Measurements from ENCODE around the gene CDK14. TPM values are rescaled to one million over a fixed set of nuclear protein-coding genes. Genes with fewer than 3 reads are reported as not detected.

The CDK14 gene
- total and polyA plus RNA-seq, 2 of the 8 experiments (the other 6 are each of a cell fraction or from before 2014, with no cell fraction given), result 5.5 to 47.3 TPM

DNA sequence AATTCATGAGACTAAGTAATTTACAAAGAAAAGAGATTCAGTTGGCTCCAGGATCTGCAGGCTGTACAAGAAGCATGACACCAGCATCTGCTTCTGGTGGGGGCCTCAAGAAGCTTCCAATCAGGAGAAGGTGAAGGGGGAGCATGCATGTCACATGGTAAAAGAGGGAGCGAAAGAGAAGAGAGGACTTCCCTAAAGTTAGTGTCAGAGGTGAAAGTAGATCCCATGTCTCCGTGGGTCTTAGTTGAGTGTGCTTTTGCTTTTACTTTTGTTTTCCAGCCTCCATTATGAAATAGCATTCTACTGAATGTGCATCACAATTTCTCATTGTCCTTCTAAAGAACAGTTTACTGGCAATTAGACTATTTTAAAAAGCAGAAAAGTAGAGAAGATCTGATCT, 454.6 kb downstream of the CDK14 start:
- POLR2A ChIA-PET (ENCODE audit: partially characterized antibody), result no interaction called here
- Histone ChIP-seq H3K56ac (replicated peaks; ENCODE audit: insufficient read length, low read depth, low read length) (no peak overlapping the region), H3K27ac (ENCODE audit: low read depth, low read length) (no peak overlapping the region), H2BK5ac (ENCODE audit: low read depth, low read length) (no peak overlapping the region), H2BK12ac (ENCODE audit: low read depth, low read length) (no peak overlapping the region), H3K14ac (ENCODE audit: insufficient read length) (no peak overlapping the region), H3K9me3 (ENCODE audit: insufficient read depth in 2 of 2, low read depth in 1 of 2, low read length in 1 of 2) (no peaks in the 10 kb centered on the region), H3K18ac (ENCODE audit: extremely low read depth, low read length) (no peak overlapping the region), H2AK5ac (ENCODE audit: low read depth, low read length) (no peak overlapping the region), H2BK15ac (ENCODE audit: low read length) (no peak overlapping the region), H2BK20ac (ENCODE audit: low read length) (no peak overlapping the region), H4K5ac (ENCODE audit: insufficient read length, low read depth, low read length) (no peak overlapping the region), H4K20me1 (replicated peaks in 1 of 2; ENCODE audit: control insufficient read depth in 1 of 2, insufficient read depth in 2 of 2, low read length in 2 of 2) (peaks cover 0 to 2% of the 10 kb centered on the region in 2 experiments), H3K4me1 (replicated peaks in 1 of 4; ENCODE audit: control insufficient read depth in 3 of 4, insufficient read depth in 4 of 4, low read length in 3 of 4) (no peaks in the 10 kb centered on the region), H3K23ac (ENCODE audit: insufficient read length) (no peak overlapping the region), H3K36me3 (ENCODE audit: control insufficient read depth in 2 of 4, insufficient read depth in 4 of 4, low read length in 3 of 4) (no peaks in the 10 kb centered on the region), H2BK120ac (replicated peaks; ENCODE audit: low read depth, low read length) (no peak overlapping the region), H3K79me1 (ENCODE audit: low read depth, low read length) (no peaks in the 10 kb centered on the region; the same call in 1 of the 2 replicates), H3K79me2 (ENCODE audit: control insufficient read depth in 1 of 2, insufficient read depth in 2 of 2, low read length in 2 of 2) (no peaks in the 10 kb centered on the region), H3K4me2 (ENCODE audit: insufficient read depth in 1 of 2, low read depth in 2 of 2, low read length in 2 of 2) (no peak overlapping the region), H3K4me3 (ENCODE audit: extremely low read depth in 1 of 4, insufficient read depth in 2 of 4, low read depth in 3 of 4, low read length in 4 of 4) (no peak overlapping the region), H2AFZ (ENCODE audit: low read length) (no peak overlapping the region), H3K27me3 (replicated peaks in 1 of 4; ENCODE audit: control insufficient read depth in 3 of 4, extremely low read depth in 1 of 4, insufficient read depth in 3 of 4, low read length in 3 of 4) (peaks cover 4 to 34% (median 24%) of the 10 kb centered on the region in 4 experiments), H4K91ac (replicated peaks; ENCODE audit: insufficient read length, low read length) (no peak overlapping the region), H3K9ac (replicated peaks in 1 of 4; ENCODE audit: extremely low read depth in 1 of 4, low read depth in 3 of 4, low read length in 3 of 4) (no peak overlapping the region), H3K4ac (replicated peaks; ENCODE audit: insufficient read length, low read depth, low read length) (no peak overlapping the region), H4K8ac (ENCODE audit: extremely low read depth, insufficient read depth, low read length) (no peak overlapping the region), H3K23me2 (ENCODE audit: low read depth, low read length) (no peaks in the 10 kb centered on the region)
- WGBS, 2 experiments (ENCODE audit: extremely low coverage in 1 of 2, insufficient coverage in 1 of 2, insufficient read length in 1 of 2, insufficient replicate concordance in 2 of 2, low coverage in 1 of 2, low lambda C conversion rate in 2 of 2, missing lambda C conversion rate in 1 of 2), result 92% methylated on average over 2 of the region's 2 CpGs; no CpG with 5 or more reads in 1 of the 2 experiments
- FAIRE-seq (no peak), DNase-seq (ENCODE audit: low read depth in 1 of 2, low spot score in 2 of 2) (no peak)
- no peak for TF ChIP-seq SIX5 (IDR thresholded peaks at IDR 0.05; ENCODE audit: low read depth, low read length)
- TF ChIP-seq CHD2 (IDR thresholded peaks at IDR 0.05; ENCODE audit: low read length), result no peak
- TF ChIP-seq POU5F1 (IDR thresholded peaks at IDR 0.05; ENCODE audit: low read depth, low read length), result no peak
- no peak for TF ChIP-seq KDM4A (IDR thresholded peaks at IDR 0.05; ENCODE audit: low read depth, low read length, severe bottlenecking)
- TF ChIP-seq RNF2 (IDR thresholded peaks at IDR 0.05; ENCODE audit: borderline replicate concordance, low read depth, low read length, missing control alignments, poor library complexity, severe bottlenecking), result no peak
- no peak for TF ChIP-seq FOSL1 (IDR thresholded peaks at IDR 0.05; ENCODE audit: insufficient read depth, low read depth, low read length)
- no peak for TF ChIP-seq POLR2A (IDR thresholded peaks at IDR 0.05; ENCODE audit: control extremely low read depth in 1 of 2, low read depth in 2 of 2, low read length in 2 of 2)
- TF ChIP-seq CBX5 (IDR thresholded peaks at IDR 0.05; ENCODE audit: low read depth, low read length), result no peak
- TF ChIP-seq, protein P1, sequence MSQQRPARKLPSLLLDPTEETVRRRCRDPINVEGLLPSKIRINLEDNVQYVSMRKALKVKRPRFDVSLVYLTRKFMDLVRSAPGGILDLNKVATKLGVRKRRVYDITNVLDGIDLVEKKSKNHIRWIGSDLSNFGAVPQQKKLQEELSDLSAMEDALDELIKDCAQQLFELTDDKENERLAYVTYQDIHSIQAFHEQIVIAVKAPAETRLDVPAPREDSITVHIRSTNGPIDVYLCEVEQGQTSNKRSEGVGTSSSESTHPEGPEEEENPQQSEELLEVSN (IDR thresholded peaks at IDR 0.05), result no peak
- no peak for TF ChIP-seq GABPA (IDR thresholded peaks at IDR 0.05; ENCODE audit: borderline replicate concordance, insufficient read depth, low read length)
- CTCF ChIA-PET (ENCODE audit: partially characterized antibody), result interaction anchor here (1.0 kb wide), 1 partner anchor 13 kb away, joined by 3 read pairs; no protein-coding TSS in a partner anchor
